HepG2 (cell line): ENCODE measurements around the gene CCL17. TPM values are rescaled to one million over a fixed set of nuclear protein-coding genes. Genes with fewer than 3 reads are reported as not detected.

Experiments used
- ATAC-seq: fragments of 200-7000 bp; cut with Tn5 transposase; 3 replicates; pipeline ENCODE4 v1.9.1; 2020; ENCODE audit warnings: mild to moderate bottlenecking, moderate library complexity
- BruUV-seq: library from RNA; stranded (reverse); fragments of 400-500 nt; replicated peaks from 2 replicates; lab custom pipeline; 2021; lab: Mats Ljungman, UMichigan
- CTCF ChIA-PET: fragments of 300-600 bp; formaldehyde crosslinking; extraction: SDS; loops from one replicate; lab custom pipeline; 2021; ENCODE audit warnings: low total read pairs, inconsistent platforms, low intra/inter-chr PET ratio; lab: Yijun Ruan, JAX
- POLR2A ChIA-PET: fragments of 350-600 bp; sonication (Branson Sonifier 250); formaldehyde crosslinking; loops from one replicate; lab custom pipeline; 2020; ENCODE audit warnings: antibody characterized with exemption, inconsistent platforms; lab: Yijun Ruan, JAX
- DNase-seq: peaks from one replicate; pipeline ENCODE4 v3.0.0-alpha.2; 2015; ENCODE audit warnings: low spot score
- FAIRE-seq: peaks from 3 replicates; lab custom pipeline; 2011; peaks lifted over from hg19 to GRCh38; lab: Jason Lieb, UNC
- H2AFZ ChIP-seq: one replicate; pipeline ENCODE4 v1.6.1; 2011; ENCODE audit warnings: low read length, inconsistent platforms
- H3K27ac ChIP-seq: fragments of 300-600 bp; 3 replicates; pipeline ENCODE4 v1.8.0; 2011; ENCODE audit warnings: mixed run types, mild to moderate bottlenecking, mixed read lengths, low read length, inconsistent platforms; ENCODE audit not compliant: insufficient read depth; ENCODE audit errors: extremely low read length
- H3K27me3 ChIP-seq, 2 experiments: fragments of 200-600 bp in 1 of 2; 2 replicates in 1 of 2; 3 replicates in 1 of 2; pipeline versions ENCODE4 v1.6.0 to v1.8.0; 2011; ENCODE audit warnings: low read length in 2 of 2, mild to moderate bottlenecking in 2 of 2, moderate library complexity in 2 of 2, inconsistent platforms in 1 of 2; ENCODE audit not compliant: insufficient read depth in 2 of 2, control insufficient read depth in 1 of 2
- H3K36me3 ChIP-seq, 2 experiments: fragments of 200-600 bp in 1 of 2; replicated peaks in 1 of 2; 2 replicates in 1 of 2; 3 replicates in 1 of 2; pipeline versions ENCODE4 v1.5.1 to v1.8.0; 2011; ENCODE audit warnings: low read length in 2 of 2, inconsistent platforms in 1 of 2; ENCODE audit not compliant: insufficient read depth in 2 of 2, control insufficient read depth in 1 of 2
- H3K4me1 ChIP-seq: 2 replicates; pipeline ENCODE4 v1.5.1; 2012; ENCODE audit warnings: low read length, inconsistent platforms; ENCODE audit not compliant: insufficient read depth
- H3K4me2 ChIP-seq: 2 replicates; pipeline ENCODE4 v1.6.0; 2011; ENCODE audit warnings: low read depth, low read length, inconsistent platforms
- H3K4me3 ChIP-seq, 3 experiments: fragments of 200-600 bp in 1 of 3; sonication (generic), shearing (Covaris generic) in 1 of 3; replicated peaks in 1 of 3; 2 replicates each; pipeline ENCODE4 v1.5.1; 2011 to 2016; ENCODE audit warnings: low read length in 3 of 3, inconsistent platforms in 2 of 3, low read depth in 2 of 3, mild to moderate bottlenecking in 2 of 3, control low read depth in 1 of 3, mixed read lengths in 1 of 3; ENCODE audit not compliant: insufficient read depth in 1 of 3
- H3K79me2 ChIP-seq: one replicate; pipeline ENCODE4 v1.6.1; 2011; ENCODE audit warnings: low read length, inconsistent platforms; ENCODE audit not compliant: insufficient read depth
- H3K9ac ChIP-seq: 2 replicates; pipeline ENCODE4 v1.6.0; 2011; ENCODE audit warnings: mild to moderate bottlenecking, low read depth, low read length, inconsistent platforms; ENCODE audit not compliant: insufficient read depth
- H3K9me3 ChIP-seq: 2 replicates; pipeline ENCODE4 v1.5.1; 2012; ENCODE audit warnings: mild to moderate bottlenecking, low read length
- H4K20me1 ChIP-seq: 2 replicates; pipeline ENCODE4 v1.6.0; 2011; ENCODE audit warnings: inconsistent platforms, mild to moderate bottlenecking, low read length, moderate library complexity; ENCODE audit not compliant: insufficient read depth
- ATF6 ChIP-seq: sonication (generic); formaldehyde crosslinking; conservative IDR thresholded peaks from 2 replicates; pipeline ENCODE4 v1.4.0; 2020; ENCODE audit warnings: missing genetic modification reagents
- DNMT3B ChIP-seq: conservative IDR thresholded peaks from 2 replicates; pipeline ENCODE4 v1.6.1; 2016; ENCODE audit warnings: missing biosample characterization, control low read depth
- ZKSCAN1 ChIP-seq: fragments of 150-350 bp; IDR thresholded peaks from 2 replicates; pipeline ENCODE4 v1.6.1; 2014; ENCODE audit warnings: low read length
- ZNF484 ChIP-seq: sonication (generic); formaldehyde crosslinking; IDR thresholded peaks from 2 replicates; pipeline ENCODE4 v1.5.1; 2020; ENCODE audit warnings: mild to moderate bottlenecking, low read depth, missing genetic modification reagents, borderline replicate concordance
- ZNF646 ChIP-seq: sonication (generic); formaldehyde crosslinking; IDR thresholded peaks from 2 replicates; pipeline ENCODE4 v1.9.0; 2021; ENCODE audit warnings: mild to moderate bottlenecking, missing genetic modification reagents
- WGBS: methylation state at CpG from one replicate; pipeline ENCODE4 v1.1.6; 2017; ENCODE audit warnings: low lambda C conversion rate; 5-methylcytosine and 5-hydroxymethylcytosine counted together
- in situ Hi-C: cut with HindIII; loops from 2 replicates; pipeline ENCODE4 v1.10.0; 2017; ENCODE audit warnings: low pct_unique_long_range_greater_than_20kb; ENCODE audit not compliant: extremely low pct_ligation_motif_present
- intact Hi-C: fragments of 100-400 bp; cut with micrococcal nuclease; formaldehyde crosslinking; loops from one replicate; pipeline ENCODE4 v1.10.0; 2022; ENCODE audit not compliant: unreplicated experiment
- polyA plus RNA-seq, 8 experiments: library from polyadenylated mRNA; depleted of rRNA in 3 of 8; stranded (reverse) in 7 of 8; unstranded in 1 of 8; fragments of >200 nt; fragmentation: Illumina TruSeq in 4 of 8; extraction: Trizol in 4 of 8; gene quantifications; 2 replicates each; pipeline versions ENCODE4 v1.2.1 to v1.2.3, GENCODE V29; 2011 to 2016; ENCODE audit warnings: low read depth in 4 of 8, missing spikeins in 1 of 8, mixed read lengths in 1 of 8; ENCODE audit not compliant: insufficient read depth in 1 of 8
- total RNA-seq, 5 experiments: library from RNA; depleted of rRNA; stranded (reverse); fragments of >200 nt; fragmentation: Illumina TruSeq; extraction: Trizol; gene quantifications; 2 replicates each; pipeline ENCODE4 v1.2.3, GENCODE V29; 2016; ENCODE audit warnings: low read depth in 1 of 5

CCL17 gene
- total and polyA plus RNA-seq, 2 of the 13 experiments (the other 11 are each of a cell fraction or from before 2014, with no cell fraction given), result not detected

GRCh38 chr16:57445510-57445909, 40.9 kb downstream of the CCL17 start:
- Histone ChIP-seq H3K36me3 (peaks cover 0 to 3% of the 10 kb centered on the region in 2 experiments; a peak in 3 of 5 replicates), H3K27me3 (no peaks in the 10 kb centered on the region; a peak in 1 of 5 replicates), H3K4me3 (no peak overlapping the region), H3K9ac (no peak overlapping the region), H3K27ac (no peak overlapping the region), H3K4me2 (0 out of 2 replicates have a peak overlapping the region, but pooled peaks have one; percentile 3), H3K79me2 (peaks cover 24% of the 10 kb centered on the region), H4K20me1 (no peaks in the 10 kb centered on the region), H3K9me3 (no peaks in the 10 kb centered on the region), H2AFZ (no peak overlapping the region), H3K4me1 (peaks cover 46% of the 10 kb centered on the region)
- CTCF ChIA-PET, result no interaction called here
- in situ Hi-C loops (no loop called here), intact Hi-C loops (no loop called here)
- FAIRE-seq (no peak), DNase-seq (no peak), ATAC-seq (no peak)
- no TSS peak for BruUV-seq
- POLR2A ChIA-PET, result interaction anchor here (0.7 to 3.8 kb wide), 4 partner anchors 13 to 26 kb away, joined by 3 to 46 read pairs (median 25); partner anchors contain the start of gene POLR2C
- TF ChIP-seq ZKSCAN1, result peak; percentile 74
- no peak for TF ChIP-seq ATF6 (CRISPR knock-in tag)
- WGBS, result 98% methylated on average over 2 of the region's 2 CpGs

GRCh38 chr16:57446531-57447185, 42.1 kb downstream of the CCL17 start:
- intact Hi-C loops (loop anchor here (2.0 kb wide), 1 partner anchor 28 kb away; no protein-coding TSS in a partner anchor), in situ Hi-C loops (no loop called here)
- no TSS peak for BruUV-seq
- DNase-seq (no peak), ATAC-seq (peak; percentile 67), FAIRE-seq (no peak)
- Histone ChIP-seq H3K79me2 (peaks cover 24% of the 10 kb centered on the region), H3K4me1 (peaks cover 46% of the 10 kb centered on the region), H3K36me3 (peaks cover 6 to 11% of the 10 kb centered on the region in 2 experiments; a peak in 4 of 5 replicates), H4K20me1 (no peaks in the 10 kb centered on the region), H3K9ac (peak overlapping the region; percentile 97), H3K27ac (peak overlapping the region; percentile 76), H3K9me3 (no peaks in the 10 kb centered on the region), H3K4me2 (peak overlapping the region; percentile 98), H3K4me3 (peak overlapping the region; percentile 81 to 95 (median 90)), H2AFZ (no peak overlapping the region), H3K27me3 (no peaks in the 10 kb centered on the region; a peak in 1 of 5 replicates)
- whole genome bisulfite sequencing, result 4% methylated on average over 13 of the region's 28 CpGs
- ChIA-PET POLR2A (interaction anchor here (0.5 to 3.8 kb wide), 35 partner anchors 8 to 1011 kb away, joined by 3 to 55 read pairs (median 6); partner anchors contain the start of genes CFAP20, CX3CL1, DOK4 and KATNB1), CTCF (no interaction called here)
- TF ChIP-seq ZNF646 (CRISPR knock-in tag) (no peak), ZNF484 (CRISPR knock-in tag) (no peak), DNMT3B (CRISPR knock-in tag) (peak; percentile 10; the same call in 1 of the 2 replicates)
